IMR-90 (cell line): ENCODE results near the gene CABYR. TPM values are rescaled to one million over a fixed set of nuclear protein-coding genes. Genes with fewer than 3 reads are reported as not detected.

ENCODE experiments used
- ATAC-seq: fragments of 200-7000 bp; cut with Tn5 transposase; 2 replicates; pipeline ENCODE4 v1.9.1; 2020; ENCODE audit warnings: low read depth, mild to moderate bottlenecking, moderate library complexity
- BruUV-seq: library from RNA; stranded (reverse); fragments of 400-500 nt; replicated peaks from 2 replicates; lab custom pipeline; 2021; lab: Mats Ljungman, UMichigan
- CTCF ChIA-PET: fragments of 300-600 bp; formaldehyde crosslinking; extraction: SDS; loops from one replicate; lab custom pipeline; 2021; ENCODE audit warnings: antibody characterized with exemption; lab: Yijun Ruan, JAX
- POLR2A ChIA-PET: fragments of 300-600 bp; sonication (Branson Sonifier 250); formaldehyde crosslinking; loops from one replicate; lab custom pipeline; 2022; ENCODE audit warnings: antibody characterized with exemption; ENCODE audit not compliant: unreplicated experiment; lab: Charles Lee
- DNase-seq: peaks from one replicate; pipeline ENCODE4 v3.0.0; 2013
- H2AFZ ChIP-seq: replicated peaks from 2 replicates; pipeline ENCODE3; 2013; ENCODE audit warnings: low read length, mild to moderate bottlenecking; ENCODE audit not compliant: poor library complexity
- H2AK5ac ChIP-seq: 2 replicates; pipeline ENCODE4 v1.6.1; 2013; ENCODE audit warnings: low read depth, low read length, inconsistent platforms
- H2AK9ac ChIP-seq: replicated peaks from 2 replicates; pipeline ENCODE3; 2013; ENCODE audit warnings: mild to moderate bottlenecking, low read depth, low read length, moderate library complexity; ENCODE audit not compliant: poor library complexity
- H2BK120ac ChIP-seq: 2 replicates; pipeline ENCODE4 v1.6.1; 2013; ENCODE audit warnings: low read depth, low read length, inconsistent platforms
- H2BK15ac ChIP-seq: 3 replicates; pipeline ENCODE4 v1.6.1; 2013; ENCODE audit warnings: low read depth, low read length, inconsistent platforms
- H2BK20ac ChIP-seq: 2 replicates; pipeline ENCODE4 v1.6.1; 2013; ENCODE audit warnings: low read depth, mild to moderate bottlenecking, inconsistent platforms, low read length, moderate library complexity
- H2BK5ac ChIP-seq: 2 replicates; pipeline ENCODE4 v1.6.1; 2013; ENCODE audit warnings: mild to moderate bottlenecking, low read depth, low read length, inconsistent platforms; ENCODE audit not compliant: poor library complexity, severe bottlenecking
- H3K14ac ChIP-seq: replicated peaks from 2 replicates; pipeline ENCODE4 v1.6.1; 2013; ENCODE audit warnings: low read depth, low read length, inconsistent platforms
- H3K18ac ChIP-seq: 2 replicates; pipeline ENCODE4 v1.6.1; 2013; ENCODE audit warnings: low read depth, low read length, control low read depth
- H3K23ac ChIP-seq: 2 replicates; pipeline ENCODE4 v1.6.1; 2013; ENCODE audit warnings: low read depth, low read length, inconsistent platforms
- H3K27ac ChIP-seq: 2 replicates; pipeline ENCODE4 v1.5.1; 2013; ENCODE audit warnings: mild to moderate bottlenecking, control low read depth, low read length; ENCODE audit not compliant: insufficient read depth
- H3K27me3 ChIP-seq: 2 replicates; pipeline ENCODE4 v1.6.1; 2013; ENCODE audit warnings: low read length; ENCODE audit not compliant: control insufficient read depth, insufficient read depth
- H3K36me3 ChIP-seq: 2 replicates; pipeline ENCODE4 v1.6.1; 2013; ENCODE audit warnings: low read length, mixed read lengths; ENCODE audit not compliant: control insufficient read depth, insufficient read depth
- H3K4ac ChIP-seq: 2 replicates; pipeline ENCODE4 v1.6.1; 2013; ENCODE audit warnings: low read depth, low read length, inconsistent platforms
- H3K4me1 ChIP-seq: 2 replicates; pipeline ENCODE4 v1.6.1; 2013; ENCODE audit warnings: low read length, mixed read lengths; ENCODE audit not compliant: control insufficient read depth, insufficient read depth
- H3K4me2 ChIP-seq: 2 replicates; pipeline ENCODE4 v1.6.1; 2013; ENCODE audit warnings: low read depth, mild to moderate bottlenecking, control low read depth, low read length, moderate library complexity
- H3K4me3 ChIP-seq: 2 replicates; pipeline ENCODE4 v1.5.1; 2013; ENCODE audit warnings: low read depth, mild to moderate bottlenecking, control low read depth, low read length, moderate library complexity; ENCODE audit not compliant: insufficient read depth
- H3K56ac ChIP-seq: 2 replicates; pipeline ENCODE4 v1.6.1; 2013; ENCODE audit warnings: low read length, inconsistent platforms; ENCODE audit not compliant: insufficient read depth; ENCODE audit errors: extremely low read depth
- H3K79me1 ChIP-seq, 2 experiments: 2 replicates each; pipeline ENCODE4 v1.6.1; 2013; ENCODE audit warnings: low read length in 2 of 2, inconsistent platforms in 1 of 2, low read depth in 1 of 2
- H3K9ac ChIP-seq: 2 replicates; pipeline ENCODE4 v1.6.1; 2013; ENCODE audit warnings: low read depth, low read length, control low read depth
- H3K9me1 ChIP-seq: 2 replicates; pipeline ENCODE4 v1.6.1; 2013; ENCODE audit warnings: low read length, inconsistent platforms; ENCODE audit not compliant: insufficient read depth
- H3K9me3 ChIP-seq: 2 replicates; pipeline ENCODE4 v1.6.1; 2013; ENCODE audit warnings: low read length; ENCODE audit not compliant: control insufficient read depth, insufficient read depth
- H4K20me1 ChIP-seq: 2 replicates; pipeline ENCODE4 v1.6.1; 2013; ENCODE audit warnings: low read length, inconsistent platforms; ENCODE audit not compliant: insufficient read depth
- H4K5ac ChIP-seq: 2 replicates; pipeline ENCODE4 v1.6.1; 2013; ENCODE audit warnings: mild to moderate bottlenecking, low read depth, low read length, control low read depth
- H4K8ac ChIP-seq, 2 experiments: 2 replicates each; pipeline ENCODE4 v1.6.1; 2013; ENCODE audit warnings: low read depth in 2 of 2, low read length in 2 of 2, control low read depth in 1 of 2, inconsistent platforms in 1 of 2
- H4K91ac ChIP-seq: 2 replicates; pipeline ENCODE4 v1.6.1; 2013; ENCODE audit warnings: low read depth, low read length, inconsistent platforms; ENCODE audit not compliant: insufficient read depth
- BHLHE40 ChIP-seq: fragments of 150-350 bp; IDR thresholded peaks from 2 replicates; pipeline ENCODE4 v1.6.1; 2016; ENCODE audit warnings: mild to moderate bottlenecking, low read depth, low read length
- CEBPB ChIP-seq: IDR thresholded peaks from 2 replicates; pipeline ENCODE4 v1.6.1; 2012; ENCODE audit warnings: low read depth, low read length, improper control_type of control experiment
- CHD1 ChIP-seq: IDR thresholded peaks from 2 replicates; pipeline ENCODE4 v1.6.1; 2012; ENCODE audit warnings: low read depth, low read length, improper control_type of control experiment
- FOS ChIP-seq: fragments of 150-350 bp; IDR thresholded peaks from 2 replicates; pipeline ENCODE4 v1.6.1; 2016; ENCODE audit warnings: low read depth, low read length
- MAFK ChIP-seq: IDR thresholded peaks from 2 replicates; pipeline ENCODE4 v1.6.1; 2012; ENCODE audit warnings: low read depth, low read length, improper control_type of control experiment
- MAZ ChIP-seq: IDR thresholded peaks from 2 replicates; pipeline ENCODE4 v1.6.1; 2012; ENCODE audit warnings: low read depth, mild to moderate bottlenecking, low read length, improper control_type of control experiment, moderate library complexity, borderline replicate concordance
- MXI1 ChIP-seq: IDR thresholded peaks from 2 replicates; pipeline ENCODE4 v1.6.1; 2012; ENCODE audit warnings: low read depth, mild to moderate bottlenecking, low read length, moderate library complexity, borderline replicate concordance
- NFE2L2 ChIP-seq: fragments of 150-350 bp; IDR thresholded peaks from 2 replicates; pipeline ENCODE4 v1.6.1; 2016; ENCODE audit warnings: low read depth, mild to moderate bottlenecking, low read length
- POLR2A ChIP-seq: IDR thresholded peaks from 2 replicates; pipeline ENCODE4 v1.6.1; 2012; ENCODE audit warnings: mild to moderate bottlenecking, low read depth, low read length
- RAD21 ChIP-seq: IDR thresholded peaks from 2 replicates; pipeline ENCODE4 v1.6.1; 2012; ENCODE audit warnings: low read length, improper control_type of control experiment
- RCOR1 ChIP-seq: IDR thresholded peaks from 2 replicates; pipeline ENCODE4 v1.6.1; 2012; ENCODE audit warnings: mild to moderate bottlenecking, low read length, improper control_type of control experiment; ENCODE audit not compliant: insufficient replicate concordance
- RFX5 ChIP-seq: IDR thresholded peaks from 2 replicates; pipeline ENCODE4 v1.8.0; 2012; ENCODE audit warnings: low read depth, mild to moderate bottlenecking, low read length, moderate library complexity
- SMC3 ChIP-seq: fragments of 150-350 bp; IDR thresholded peaks from 2 replicates; pipeline ENCODE4 v1.6.1; 2016; ENCODE audit warnings: low read depth, mild to moderate bottlenecking, antibody characterized with exemption, low read length, moderate library complexity
- WGBS, 2 experiments: methylation state at CpG; one replicate each; pipeline versions ENCODE4 v1.1.5 to v1.1.7; 2013; ENCODE audit warnings: missing lambda C conversion rate in 2 of 2; ENCODE audit not compliant: insufficient read length in 1 of 2; ENCODE audit errors: extremely low coverage in 2 of 2; 5-methylcytosine and 5-hydroxymethylcytosine counted together
- dilution Hi-C: fragments of 300-500 bp; cut with HindIII; formaldehyde crosslinking; loops from one replicate; pipeline ENCODE4 v1.14.3; 2018; ENCODE audit warnings: low sequenced_read_pairs; ENCODE audit not compliant: unreplicated experiment
- in situ Hi-C: fragments of 300-500 bp; cut with MboI; formaldehyde crosslinking; loops from 3 replicates; pipeline ENCODE4 v1.14.3; 2019; ENCODE audit warnings: low sequenced_read_pairs, inconsistent platforms, mixed read lengths
- intact Hi-C: fragments of 100-400 bp; cut with micrococcal nuclease; formaldehyde crosslinking; loops from 2 replicates; pipeline ENCODE4 v1.10.0; 2022
- polyA plus RNA-seq, 3 experiments: library from polyadenylated mRNA; depleted of rRNA; stranded (reverse); fragments of >200 nt; gene quantifications; 2 replicates each; pipeline ENCODE4 v1.2.3, GENCODE V29; 2012; ENCODE audit warnings: low replicate concordance in 1 of 3
- total RNA-seq: library from RNA; depleted of rRNA; stranded (reverse); fragments of >200 nt; gene quantifications from 2 replicates; pipeline ENCODE4 v1.2.3, GENCODE V29; 2012
- TF ChIP-seq, protein P1 (sequence below): fragments of 150-350 bp; IDR thresholded peaks from 2 replicates; pipeline ENCODE4 v1.6.1; 2016; ENCODE audit warnings: low read depth, mild to moderate bottlenecking, low read length, moderate library complexity, borderline replicate concordance
- TF ChIP-seq, protein P2 (sequence below): fragments of 150-350 bp; IDR thresholded peaks from 2 replicates; pipeline ENCODE4 v1.6.1; 2017; ENCODE audit warnings: mild to moderate bottlenecking, antibody characterized with exemption, low read length, low read depth
- TF ChIP-seq, protein P3 (sequence below): conservative IDR thresholded peaks from 2 replicates; pipeline ENCODE4 v1.5.1; 2012; ENCODE audit warnings: mild to moderate bottlenecking, low read depth, low read length, improper control_type of control experiment

CABYR gene
- total and polyA plus RNA-seq, 2 of the 4 experiments (the other 2 are of a cell fraction): 4.1 to 6.2 TPM

DNA sequence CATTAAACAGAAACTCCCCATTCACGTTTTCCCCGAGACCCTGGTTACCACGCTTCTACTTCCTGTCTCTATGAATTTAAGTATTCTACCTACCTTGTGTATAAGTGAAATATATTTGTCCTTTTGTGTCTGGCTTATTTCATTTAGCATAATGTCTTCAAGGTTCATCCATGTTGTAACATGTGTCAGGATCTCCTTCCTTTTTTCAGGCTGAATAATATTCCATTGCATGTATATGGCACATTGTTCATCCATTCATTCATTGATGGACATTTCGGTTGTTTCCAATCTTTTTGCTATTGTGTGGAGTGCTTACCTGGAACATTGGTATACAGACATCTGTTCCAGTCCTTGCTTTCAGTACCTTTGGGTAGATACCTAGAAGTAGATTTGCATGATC, 18.2 kb upstream of the CABYR start:
- in situ Hi-C loops: loop anchor here (10.0 kb wide), 1 partner anchor 296 kb away; no protein-coding TSS in a partner anchor
- DNase-seq: no peak
- no peaks in the 10 kb centered on the region for H3K79me1 ChIP-seq
- H3K14ac ChIP-seq: no peak overlapping the region
- no peak overlapping the region for H3K4me2 ChIP-seq
- H4K91ac ChIP-seq: no peak overlapping the region
- no peak overlapping the region for H2BK5ac ChIP-seq
- no peak overlapping the region for H2BK120ac ChIP-seq
- TF ChIP-seq RAD21: no peak
- TF ChIP-seq, protein P1, sequence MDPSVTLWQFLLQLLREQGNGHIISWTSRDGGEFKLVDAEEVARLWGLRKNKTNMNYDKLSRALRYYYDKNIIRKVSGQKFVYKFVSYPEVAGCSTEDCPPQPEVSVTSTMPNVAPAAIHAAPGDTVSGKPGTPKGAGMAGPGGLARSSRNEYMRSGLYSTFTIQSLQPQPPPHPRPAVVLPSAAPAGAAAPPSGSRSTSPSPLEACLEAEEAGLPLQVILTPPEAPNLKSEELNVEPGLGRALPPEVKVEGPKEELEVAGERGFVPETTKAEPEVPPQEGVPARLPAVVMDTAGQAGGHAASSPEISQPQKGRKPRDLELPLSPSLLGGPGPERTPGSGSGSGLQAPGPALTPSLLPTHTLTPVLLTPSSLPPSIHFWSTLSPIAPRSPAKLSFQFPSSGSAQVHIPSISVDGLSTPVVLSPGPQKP: no peak
- no peak for TF ChIP-seq RFX5
- no peak for TF ChIP-seq MAZ
- no peak for TF ChIP-seq RCOR1
- no peak for TF ChIP-seq SMC3
- TF ChIP-seq, protein P2, sequence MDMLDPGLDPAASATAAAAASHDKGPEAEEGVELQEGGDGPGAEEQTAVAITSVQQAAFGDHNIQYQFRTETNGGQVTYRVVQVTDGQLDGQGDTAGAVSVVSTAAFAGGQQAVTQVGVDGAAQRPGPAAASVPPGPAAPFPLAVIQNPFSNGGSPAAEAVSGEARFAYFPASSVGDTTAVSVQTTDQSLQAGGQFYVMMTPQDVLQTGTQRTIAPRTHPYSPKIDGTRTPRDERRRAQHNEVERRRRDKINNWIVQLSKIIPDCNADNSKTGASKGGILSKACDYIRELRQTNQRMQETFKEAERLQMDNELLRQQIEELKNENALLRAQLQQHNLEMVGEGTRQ: no peak
- TF ChIP-seq POLR2A: no peak
- no peak for TF ChIP-seq CEBPB
- TF ChIP-seq, protein P3, sequence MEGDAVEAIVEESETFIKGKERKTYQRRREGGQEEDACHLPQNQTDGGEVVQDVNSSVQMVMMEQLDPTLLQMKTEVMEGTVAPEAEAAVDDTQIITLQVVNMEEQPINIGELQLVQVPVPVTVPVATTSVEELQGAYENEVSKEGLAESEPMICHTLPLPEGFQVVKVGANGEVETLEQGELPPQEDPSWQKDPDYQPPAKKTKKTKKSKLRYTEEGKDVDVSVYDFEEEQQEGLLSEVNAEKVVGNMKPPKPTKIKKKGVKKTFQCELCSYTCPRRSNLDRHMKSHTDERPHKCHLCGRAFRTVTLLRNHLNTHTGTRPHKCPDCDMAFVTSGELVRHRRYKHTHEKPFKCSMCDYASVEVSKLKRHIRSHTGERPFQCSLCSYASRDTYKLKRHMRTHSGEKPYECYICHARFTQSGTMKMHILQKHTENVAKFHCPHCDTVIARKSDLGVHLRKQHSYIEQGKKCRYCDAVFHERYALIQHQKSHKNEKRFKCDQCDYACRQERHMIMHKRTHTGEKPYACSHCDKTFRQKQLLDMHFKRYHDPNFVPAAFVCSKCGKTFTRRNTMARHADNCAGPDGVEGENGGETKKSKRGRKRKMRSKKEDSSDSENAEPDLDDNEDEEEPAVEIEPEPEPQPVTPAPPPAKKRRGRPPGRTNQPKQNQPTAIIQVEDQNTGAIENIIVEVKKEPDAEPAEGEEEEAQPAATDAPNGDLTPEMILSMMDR: no peak
- TF ChIP-seq FOS: no peak
- TF ChIP-seq CHD1: no peak
- no peak for TF ChIP-seq NFE2L2
- TF ChIP-seq MAFK: no peak
- no peak for TF ChIP-seq BHLHE40
- no peak for TF ChIP-seq MXI1
- H3K27ac ChIP-seq: no peak overlapping the region
- H3K9me3 ChIP-seq: no peaks in the 10 kb centered on the region
- intact Hi-C loops: no loop called here
- no peak overlapping the region for H3K18ac ChIP-seq
- dilution Hi-C loops: no loop called here
- no CpG with 5 or more reads among the region's 4 CpGs for WGBS, 2 experiments
- H2AK5ac ChIP-seq: no peak overlapping the region
- no peak overlapping the region for H3K9ac ChIP-seq
- no peak overlapping the region for H3K4me3 ChIP-seq
- peaks cover 3% of the 10 kb centered on the region; the same call in 1 of the 2 replicates for H3K4me1 ChIP-seq
- ATAC-seq: no peak
- H2AK9ac ChIP-seq: no peak overlapping the region
- ChIA-PET CTCF (interaction anchor here (1.3 kb wide), 1 partner anchor 13 kb away, joined by 3 read pairs; no protein-coding TSS in a partner anchor), POLR2A (no interaction called here)
- H3K27me3 ChIP-seq: no peaks in the 10 kb centered on the region
- no peaks in the 10 kb centered on the region for H4K20me1 ChIP-seq
- no peak overlapping the region for H3K56ac ChIP-seq
- H3K4ac ChIP-seq: no peak overlapping the region
- peaks cover 17% of the 10 kb centered on the region for H3K36me3 ChIP-seq
- peaks cover 6% of the 10 kb centered on the region; the same call in 1 of the 2 replicates for H3K9me1 ChIP-seq
- no peak overlapping the region for H2AFZ ChIP-seq
- no peak overlapping the region for H2BK20ac ChIP-seq
- H4K8ac ChIP-seq: no peak overlapping the region
- H3K23ac ChIP-seq: no peak overlapping the region
- H4K5ac ChIP-seq: no peak overlapping the region
- BruUV-seq: no TSS peak
- no peak overlapping the region for H2BK15ac ChIP-seq
